ENCODE results near the gene TUBA4A.

GRCh38 chr2:219289537-219290361 is 36.0 kb upstream of the TUBA4A start:
- TF ChIP-seq CTCF (IDR thresholded peaks at IDR 0.05; ENCODE audit: low read depth, low read length), result no peak
- no peak for TF ChIP-seq MYC (IDR thresholded peaks at IDR 0.05; ENCODE audit: low read depth, low read length)

Measured in NB4 (cell line).